Central memory CD4-positive, alpha-beta T cell (primary cell): ENCODE measurements around the gene MBD3L5.
"Not testable (repeated sequence)": the region's sequence is repeated elsewhere in the genome, so short reads cannot be mapped to it uniquely, and the experiment has no call there.

Experiments used
- DNase-seq: peaks from one replicate; pipeline ENCODE4 v3.0.0; 2022

MBD3L5 gene

DNA sequence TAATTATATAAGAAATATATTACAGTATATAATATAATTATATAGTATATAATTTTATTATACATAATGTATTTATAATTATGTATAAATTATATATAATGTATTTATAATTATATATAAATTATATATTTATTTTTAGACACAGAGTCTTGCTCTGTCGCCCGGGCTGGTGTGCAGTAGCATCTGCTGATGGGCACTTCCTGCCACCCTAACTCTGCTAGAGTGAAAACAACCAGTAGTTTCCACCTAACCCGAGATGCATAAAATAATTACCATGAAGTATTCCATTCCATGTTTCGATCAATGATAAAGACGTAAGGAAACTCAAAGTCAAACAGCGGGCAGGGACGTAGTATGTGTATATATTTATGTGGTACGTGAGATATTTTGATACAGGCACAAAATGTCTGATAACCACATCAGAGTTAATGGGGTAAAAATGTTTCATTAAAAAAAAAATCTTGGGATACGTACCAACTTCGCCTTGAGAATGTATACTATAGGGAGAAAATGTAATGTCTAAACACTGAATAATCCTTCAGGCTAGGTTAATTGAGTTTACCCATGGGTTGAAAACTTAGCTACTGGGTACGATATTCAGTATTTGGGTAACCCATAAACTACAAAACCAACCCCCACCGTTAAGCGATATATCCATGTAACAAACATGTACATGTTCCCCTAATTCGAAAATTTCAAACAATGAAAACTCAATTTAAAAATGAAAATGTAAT lies 24.4 kb downstream of the MBD3L5 start:
- DNase-seq = not testable (repeated sequence)

DNA sequence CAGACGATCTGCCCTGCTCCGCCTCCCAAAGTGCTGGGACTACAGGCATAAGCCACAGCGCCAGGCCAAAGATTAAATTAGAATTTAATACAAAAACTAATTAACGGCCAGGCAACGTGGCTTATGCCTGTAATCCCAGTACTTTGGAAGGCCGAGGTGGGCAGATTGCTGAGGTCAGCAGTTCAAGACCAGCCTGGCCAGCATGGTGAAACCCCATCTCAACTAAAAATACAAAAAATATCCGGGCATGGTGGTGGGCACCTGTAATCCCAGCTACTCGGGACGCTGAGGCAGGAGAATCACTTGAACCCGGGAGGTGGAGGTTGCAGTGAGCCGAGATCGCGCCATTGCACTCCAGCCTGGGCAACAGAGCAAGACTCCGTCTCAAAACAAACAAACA lies 25.3 kb downstream of the MBD3L5 start:
- DNase-seq = not testable (repeated sequence)

DNA sequence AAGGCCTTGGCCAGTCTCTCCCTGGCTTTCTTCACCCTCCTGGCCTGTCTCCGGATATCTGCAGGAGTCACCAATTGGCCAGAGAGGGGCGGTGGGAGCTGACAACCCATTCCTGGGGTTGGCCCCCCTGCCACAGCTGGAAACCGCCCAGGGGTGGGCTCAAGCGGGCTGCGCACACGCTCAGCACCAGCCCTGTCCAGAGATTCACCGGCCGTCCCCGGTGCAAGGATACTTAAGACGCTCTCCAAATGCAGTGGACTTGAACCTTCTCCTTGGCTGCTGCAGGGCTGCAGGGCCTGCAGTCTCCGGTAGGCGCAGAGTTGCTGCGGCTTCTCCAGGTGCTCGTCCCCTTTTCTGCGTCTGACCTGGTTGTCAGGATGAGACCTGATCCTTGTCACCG lies 26.0 kb downstream of the MBD3L5 start:
- not testable (repeated sequence) for DNase-seq

DNA sequence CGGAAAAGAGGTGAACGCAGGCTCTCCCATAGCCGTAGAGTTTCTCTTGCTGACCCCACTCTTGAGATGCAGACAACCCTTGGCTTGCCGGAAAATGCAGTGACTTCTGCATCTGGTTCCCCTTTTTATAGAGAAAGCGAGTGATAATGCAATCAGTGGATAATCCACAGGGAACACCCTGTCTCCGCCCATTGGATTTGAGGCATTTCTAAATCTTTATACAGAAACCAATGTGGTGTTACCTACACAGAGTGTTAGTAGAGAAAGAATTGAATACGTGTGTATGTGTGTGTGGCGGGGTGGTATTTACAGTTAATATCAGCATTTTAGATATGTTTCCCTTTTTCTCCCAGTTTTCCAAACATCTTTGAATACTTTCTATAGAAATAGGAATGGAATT lies 28.2 kb downstream of the MBD3L5 start, which contains the start of gene MBD3L3:
Gene MBD3L3 (minus strand): TSS at position 101 of the 400 bp plus-strand sequence. CDS start 71 bp downstream, at position 30.
- not testable (repeated sequence) for DNase-seq

DNA sequence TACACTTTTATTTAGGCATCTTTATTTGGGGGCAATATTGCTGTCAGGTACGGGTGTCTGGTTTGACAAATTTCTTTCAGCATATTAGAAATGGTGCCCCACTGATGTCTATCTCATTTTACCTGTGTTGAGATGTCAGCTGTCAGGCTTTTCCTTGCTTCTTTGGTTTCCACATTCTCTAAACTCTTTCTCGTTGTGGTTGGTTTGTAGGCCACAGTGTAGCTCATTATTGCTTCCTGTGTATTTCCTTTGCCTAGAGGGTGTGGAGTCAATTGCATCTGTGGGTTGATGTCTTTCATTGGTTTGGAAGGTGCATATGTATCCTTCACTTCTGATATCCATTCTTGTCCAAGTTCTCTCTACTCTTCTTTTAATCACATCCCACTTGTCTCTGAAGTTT lies 29.6 kb downstream of the MBD3L5 start:
- DNase-seq = peak; percentile 37

DNA sequence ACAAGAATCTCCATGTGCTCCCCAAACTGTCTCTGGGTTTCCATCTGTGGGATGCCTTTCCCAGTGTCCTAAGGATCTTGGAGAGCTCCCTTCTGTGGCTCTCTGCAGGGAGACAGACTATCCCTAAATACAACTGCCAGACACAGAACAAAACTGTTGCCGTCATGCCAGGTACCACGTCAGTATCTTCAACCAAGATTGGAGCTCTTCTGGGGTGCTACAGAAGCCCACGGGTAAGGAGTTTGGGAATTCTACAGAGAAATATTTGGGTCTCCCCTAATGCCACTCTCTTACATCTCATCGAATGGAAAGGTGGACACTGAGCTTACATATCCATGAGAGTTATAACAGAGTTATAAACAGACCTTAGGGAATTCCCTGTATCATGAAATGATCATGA lies 33.0 kb downstream of the MBD3L5 start:
- DNase-seq = no peak

DNA sequence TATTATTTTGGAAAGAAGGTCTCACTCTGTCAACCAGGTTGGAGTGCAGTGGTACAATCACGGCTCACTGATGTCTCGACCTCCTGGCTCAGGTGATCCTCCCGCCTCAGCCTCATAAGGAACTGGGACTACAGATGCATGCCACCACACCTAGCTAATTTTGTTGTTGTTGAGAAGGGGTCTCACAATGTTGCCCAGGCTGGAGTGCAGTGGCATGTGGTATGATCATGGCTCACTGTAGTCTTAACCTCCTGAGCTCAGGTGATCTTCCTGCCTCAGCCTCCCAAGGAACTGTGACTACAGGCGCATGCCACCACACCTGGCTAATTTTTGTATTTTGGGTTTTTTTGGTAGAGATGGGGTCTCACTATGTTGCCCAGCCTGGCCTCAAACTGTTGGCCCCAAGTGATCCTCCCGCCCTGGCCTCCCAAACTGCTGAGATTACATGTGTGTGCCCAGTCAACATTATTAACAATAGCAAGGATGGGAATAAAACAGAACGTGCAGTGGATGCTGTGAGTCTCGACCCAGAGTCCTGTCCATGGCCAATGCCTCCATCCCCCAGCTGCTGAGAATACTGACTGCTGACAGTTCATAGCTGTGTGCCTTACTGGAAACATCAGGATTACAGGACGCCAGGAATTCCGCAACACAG lies 33.5 kb downstream of the MBD3L5 start:
- DNase-seq = no peak

DNA sequence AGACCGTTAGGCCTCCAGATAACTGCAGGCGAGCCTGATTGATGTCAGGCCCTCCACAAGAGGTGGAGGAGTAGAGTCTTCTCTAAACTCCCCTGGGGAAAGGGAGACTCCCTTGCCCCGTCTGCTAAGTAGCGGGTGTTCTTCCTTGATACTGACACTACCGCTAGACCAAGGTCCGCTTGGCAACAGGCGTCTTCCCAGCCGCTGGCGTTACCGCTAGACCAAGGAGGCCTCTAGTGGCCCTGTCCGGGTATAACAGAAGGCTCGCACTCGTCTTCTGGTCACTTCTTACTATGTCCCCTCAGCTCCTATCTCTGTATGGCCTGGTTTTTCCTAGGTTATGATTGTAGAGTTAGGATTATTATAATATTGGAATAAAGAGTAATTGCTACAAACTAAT lies 36.7 kb downstream of the MBD3L5 start:
- DNase-seq = not testable (repeated sequence)

DNA sequence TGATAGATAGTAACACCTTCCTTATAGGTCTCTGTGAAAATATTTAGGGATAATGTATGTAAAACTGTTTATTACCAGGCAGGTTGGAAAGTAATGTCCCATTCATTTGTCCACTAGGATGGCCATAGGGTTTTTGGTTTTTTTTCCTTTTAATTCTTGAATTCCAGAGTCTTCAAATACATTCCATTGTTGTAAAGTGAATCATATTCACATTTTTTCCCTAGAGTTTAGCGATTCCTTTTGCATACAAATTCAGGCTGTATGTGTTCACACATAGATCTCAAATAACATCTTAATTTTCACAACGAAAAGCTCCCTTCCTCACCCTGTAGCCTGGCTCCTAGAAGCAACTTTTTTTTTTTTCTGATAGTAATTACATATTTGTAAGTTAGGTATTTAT lies 37.3 kb downstream of the MBD3L5 start:
- no peak for DNase-seq

DNA sequence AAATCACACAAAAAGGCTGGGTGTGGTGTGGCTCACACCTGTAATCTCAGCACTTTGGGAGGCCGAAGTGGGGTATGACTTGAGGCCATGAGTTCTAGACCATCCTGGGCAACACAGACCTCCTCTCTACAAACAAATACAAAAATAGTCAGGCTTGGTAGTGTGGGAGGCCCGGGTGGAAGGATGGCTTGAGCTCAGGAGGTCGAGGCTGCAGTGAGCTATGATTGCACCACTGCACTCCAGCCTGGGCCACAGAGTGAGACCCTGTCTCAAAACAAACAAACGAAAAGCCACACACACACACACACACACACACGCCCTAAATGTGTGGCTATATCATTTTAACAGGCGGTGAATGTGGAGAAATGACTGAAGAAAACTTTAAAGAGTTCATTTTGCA lies 38.2 kb downstream of the MBD3L5 start:
- DNase-seq = no peak

DNA sequence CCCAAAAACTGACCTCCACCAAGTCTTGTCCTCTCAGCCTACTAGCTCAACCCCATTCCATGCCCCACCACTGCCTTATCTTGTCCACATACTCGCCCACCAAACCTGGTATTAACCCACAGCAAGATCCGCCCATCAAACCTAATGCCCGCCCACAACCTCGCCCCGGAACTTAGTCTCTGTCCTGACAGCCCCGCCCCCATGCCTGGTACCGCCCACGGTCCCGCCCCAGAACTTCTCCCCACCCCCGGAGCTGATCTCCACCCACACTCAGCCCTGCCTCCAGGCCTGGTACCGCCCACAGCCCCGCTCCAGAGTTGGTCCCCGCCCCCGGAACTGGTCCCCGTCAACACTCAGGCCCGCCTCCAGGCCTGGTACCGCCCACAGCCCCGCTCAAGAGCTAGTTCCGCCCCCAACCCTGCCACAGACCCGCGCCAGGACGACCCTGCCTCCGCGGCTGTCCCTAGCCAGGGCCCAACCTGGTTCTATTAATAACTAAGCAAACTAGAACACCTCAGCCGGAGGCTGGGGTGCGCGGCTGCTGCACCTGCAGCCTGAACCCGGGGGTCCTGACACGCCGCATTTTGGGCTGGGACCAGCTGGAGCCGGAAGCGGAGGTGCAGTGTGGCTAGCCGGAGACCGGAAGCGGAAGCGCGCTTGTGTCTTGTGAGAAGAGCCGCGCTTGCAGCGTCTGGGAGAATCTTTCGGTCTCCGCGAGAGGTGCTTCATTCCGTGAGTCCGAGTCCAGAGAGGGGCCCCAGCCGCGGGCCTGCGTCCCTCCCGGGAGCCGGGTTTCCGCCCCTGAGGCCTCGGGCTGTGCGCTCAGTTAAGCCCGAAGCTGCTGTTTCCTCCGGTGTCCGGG lies 38.9 kb downstream of the MBD3L5 start, which contains the start of gene ZNF557:
Gene ZNF557 (plus strand): TSS at position 662 of the 862 bp plus-strand sequence. CDS start 5,372 bp downstream, outside the sequence.
- DNase-seq = peak; percentile 99

DNA sequence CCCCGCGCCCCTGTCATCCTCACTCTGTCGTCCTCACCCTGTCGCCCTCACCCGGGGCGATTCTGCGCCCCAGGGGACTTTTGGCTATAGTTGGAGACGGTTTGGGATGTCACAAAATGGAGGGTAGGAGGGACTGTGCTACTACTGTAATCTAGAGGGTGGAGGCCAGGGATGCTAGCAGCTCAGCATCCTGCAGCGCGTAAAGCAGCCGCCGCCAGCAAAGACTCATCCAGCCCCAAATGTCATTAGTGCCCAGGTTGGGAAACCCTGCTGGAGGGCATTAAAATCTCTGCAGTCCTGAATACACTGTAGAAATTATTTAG lies 39.5 kb downstream of the MBD3L5 start:
- DNase-seq = no peak

DNA sequence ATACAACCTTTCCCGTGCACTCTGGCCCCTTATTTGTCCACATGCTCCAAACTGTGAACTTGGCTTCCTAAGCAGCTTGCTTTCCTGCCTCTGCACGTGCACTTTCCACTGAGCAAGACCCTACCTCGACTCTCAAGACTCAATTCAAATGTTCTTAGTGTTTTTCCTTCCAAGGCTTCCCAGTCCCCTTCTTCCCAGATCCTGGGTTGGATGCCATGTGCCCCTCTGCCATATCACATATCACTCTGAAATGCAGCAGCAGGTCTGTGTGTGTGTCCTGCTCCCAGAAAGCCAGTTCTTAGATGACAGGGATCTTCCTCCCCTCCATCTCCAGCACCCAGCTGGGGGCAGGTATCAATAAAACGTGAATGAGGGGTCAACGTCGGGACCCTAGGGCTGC lies 42.2 kb downstream of the MBD3L5 start:
- no peak for DNase-seq

DNA sequence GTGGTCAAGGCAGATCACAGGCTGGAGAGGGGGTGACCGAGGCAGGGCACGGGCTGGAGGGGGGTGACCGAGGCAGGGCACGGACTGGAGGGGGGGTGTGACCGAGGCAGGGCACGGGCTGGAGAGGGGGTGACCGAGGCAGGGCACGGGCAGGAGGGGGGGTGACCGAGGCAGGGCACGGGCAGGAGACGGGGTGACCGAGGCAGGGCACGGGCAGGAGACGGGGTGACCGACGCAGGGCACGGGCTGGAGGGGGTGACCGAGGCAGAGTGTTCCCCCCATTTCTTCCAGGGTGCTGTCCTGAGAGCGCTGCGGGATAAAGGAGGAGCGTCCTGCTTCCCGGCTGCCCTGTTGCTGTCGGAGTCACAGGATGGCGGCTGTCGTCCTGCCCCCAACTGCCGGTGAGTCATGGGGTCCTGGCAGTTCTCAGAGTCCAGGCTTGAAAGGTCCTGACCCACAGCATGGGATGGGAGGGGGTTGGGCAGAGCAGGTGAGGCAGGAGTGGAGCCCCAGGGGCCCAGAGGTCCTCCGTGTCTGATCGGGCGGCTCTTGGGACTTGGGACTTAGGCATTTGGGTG lies 44.4 kb downstream of the MBD3L5 start:
- no peak for DNase-seq

DNA sequence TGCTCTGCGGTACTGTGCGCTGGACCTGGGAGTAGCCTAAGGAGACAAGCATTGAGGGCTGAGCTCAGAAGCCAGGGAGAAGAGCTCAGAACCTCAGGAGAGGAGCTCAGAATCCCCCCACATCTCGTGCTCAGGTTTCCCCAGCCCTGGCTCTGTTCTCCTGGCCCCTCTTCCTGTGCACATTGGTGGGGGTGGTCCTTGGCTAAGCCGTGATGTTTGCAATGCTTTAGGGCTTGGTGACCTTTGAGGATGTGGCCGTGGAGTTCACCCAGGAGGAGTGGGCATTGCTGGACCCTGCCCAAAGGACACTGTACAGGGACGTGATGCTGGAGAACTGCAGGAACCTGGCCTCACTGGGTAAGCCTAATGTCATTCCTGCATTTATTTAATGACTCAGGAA lies 45.8 kb downstream of the MBD3L5 start:
- DNase-seq = no peak

DNA sequence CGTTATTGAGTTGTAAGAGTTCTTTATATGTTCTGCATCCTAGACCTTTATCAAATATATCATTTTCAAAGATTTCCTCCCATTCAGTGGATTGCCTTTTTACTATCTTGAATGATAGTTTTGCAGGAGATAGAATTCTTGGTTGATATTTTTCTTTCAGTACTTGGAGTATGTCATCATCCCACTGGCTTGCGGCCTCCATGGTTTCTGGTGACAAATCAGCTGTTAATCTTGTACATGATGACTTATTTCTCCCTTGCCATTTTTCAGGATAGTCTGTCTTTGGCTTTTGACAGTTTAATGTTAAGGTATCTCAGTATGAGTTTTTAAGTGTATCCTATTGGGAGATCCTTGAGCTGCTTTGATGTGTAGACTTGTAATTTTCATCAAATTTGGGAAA lies 47.6 kb downstream of the MBD3L5 start:
- no peak for DNase-seq
